ENCODE results near the gene TRIM33.

Gene TRIM33

GRCh38 chr1:114473796-114474195 lies 37.2 kb downstream of the TRIM33 start:
- H3K27me3 Mint-ChIP-seq (ENCODE audit: low read depth): no peaks in the 10 kb centered on the region
- H3K4me1 Mint-ChIP-seq: no peaks in the 10 kb centered on the region
- H3K4me3 Mint-ChIP-seq: no peak overlapping the region
- H3K9me3 Mint-ChIP-seq: peaks cover 21% of the 10 kb centered on the region
- H3K36me3 Mint-ChIP-seq (ENCODE audit: low read depth): peaks cover 35% of the 10 kb centered on the region
- no peak for TF ChIP-seq CTCF (IDR thresholded peaks at IDR 0.05; ENCODE audit: unreplicated experiment in 3 of 3)
- no peak overlapping the region for H3K27ac Mint-ChIP-seq

DNA sequence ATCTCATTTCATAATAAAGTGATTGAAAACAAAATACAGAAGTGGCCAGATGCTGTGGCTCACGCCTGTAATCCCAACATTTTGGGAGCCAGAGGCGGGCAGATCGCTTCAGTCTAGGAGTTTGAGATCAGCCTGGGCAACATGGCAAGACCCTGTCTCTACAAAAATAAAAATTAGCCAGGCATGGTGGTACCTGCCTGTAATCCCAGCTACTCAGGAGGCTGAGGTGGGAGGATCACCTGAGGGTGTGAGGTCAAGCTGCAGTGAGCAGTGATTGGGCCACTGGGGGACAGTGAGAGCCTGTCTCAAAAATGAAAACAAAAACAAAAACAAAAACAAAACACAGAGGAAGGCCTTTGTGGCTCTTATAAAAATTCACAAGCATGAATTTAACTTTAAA lies 38.6 kb downstream of the TRIM33 start:
- H3K27ac Mint-ChIP-seq: no peak overlapping the region
- TF ChIP-seq CTCF (IDR thresholded peaks at IDR 0.05; ENCODE audit: unreplicated experiment in 3 of 3): no peak
- H3K27me3 Mint-ChIP-seq (ENCODE audit: low read depth): no peaks in the 10 kb centered on the region
- H3K4me1 Mint-ChIP-seq: peaks cover 11% of the 10 kb centered on the region
- H3K36me3 Mint-ChIP-seq (ENCODE audit: low read depth): peaks cover 25% of the 10 kb centered on the region
- peaks cover 14% of the 10 kb centered on the region for H3K9me3 Mint-ChIP-seq
- no peak overlapping the region for H3K4me3 Mint-ChIP-seq

- peaks cover 7% of the 10 kb centered on the region for H3K9me3 Mint-ChIP-seq
- H3K4me3 Mint-ChIP-seq: no peak overlapping the region
- no peak overlapping the region for H3K27ac Mint-ChIP-seq
- H3K4me1 Mint-ChIP-seq: peaks cover 11% of the 10 kb centered on the region
- peaks cover 22% of the 10 kb centered on the region for H3K36me3 Mint-ChIP-seq (ENCODE audit: low read depth)
- no peaks in the 10 kb centered on the region for H3K27me3 Mint-ChIP-seq (ENCODE audit: low read depth)
- TF ChIP-seq CTCF (IDR thresholded peaks at IDR 0.05; ENCODE audit: unreplicated experiment in 3 of 3): no peak
These were observed 40.3 kb downstream of the TRIM33 start for GRCh38 chr1:114470681-114471080.

- H3K4me3 Mint-ChIP-seq: no peak overlapping the region
- H3K4me1 Mint-ChIP-seq: peaks cover 11% of the 10 kb centered on the region
- H3K36me3 Mint-ChIP-seq (ENCODE audit: low read depth): peaks cover 25% of the 10 kb centered on the region
- no peak for TF ChIP-seq CTCF (IDR thresholded peaks at IDR 0.05; ENCODE audit: unreplicated experiment in 3 of 3)
- peaks cover 4% of the 10 kb centered on the region for H3K9me3 Mint-ChIP-seq
- H3K27ac Mint-ChIP-seq: no peak overlapping the region
- H3K27me3 Mint-ChIP-seq (ENCODE audit: low read depth): no peaks in the 10 kb centered on the region
These were observed 42.1 kb downstream of the TRIM33 start for GRCh38 chr1:114468710-114469468.

GRCh38 chr1:114468047-114468446 lies 43.0 kb downstream of the TRIM33 start:
- no peak for TF ChIP-seq CTCF (IDR thresholded peaks at IDR 0.05; ENCODE audit: unreplicated experiment in 3 of 3)
- Mint-ChIP-seq H3K9me3 (peaks cover 4% of the 10 kb centered on the region), H3K4me1 (peaks cover 11% of the 10 kb centered on the region), H3K36me3 (ENCODE audit: low read depth) (peaks cover 19% of the 10 kb centered on the region), H3K4me3 (no peak overlapping the region), H3K27me3 (ENCODE audit: low read depth) (no peaks in the 10 kb centered on the region), H3K27ac (no peak overlapping the region)

DNA sequence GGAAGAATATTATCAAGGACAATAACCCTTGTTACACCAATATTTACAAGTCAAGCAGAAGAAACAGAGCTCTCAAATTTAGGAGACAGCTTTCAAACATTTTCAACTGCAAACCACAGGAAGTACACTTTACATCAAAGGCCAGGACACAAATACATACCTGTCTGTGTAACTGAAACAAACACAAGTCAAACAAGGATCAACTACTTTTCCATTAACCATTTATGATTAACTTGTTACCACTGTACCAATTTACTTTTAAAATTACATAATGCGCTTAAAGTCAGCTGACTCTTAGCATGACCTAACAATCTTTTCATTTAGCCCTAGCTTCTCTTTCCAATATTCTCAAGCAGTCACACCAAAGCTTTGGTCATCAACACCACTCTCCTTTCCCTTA lies 43.5 kb downstream of the TRIM33 start:
- Mint-ChIP-seq H3K36me3 (ENCODE audit: low read depth) (peaks cover 16% of the 10 kb centered on the region), H3K27ac (no peak overlapping the region), H3K27me3 (ENCODE audit: low read depth) (no peaks in the 10 kb centered on the region), H3K4me1 (peaks cover 11% of the 10 kb centered on the region), H3K4me3 (no peak overlapping the region), H3K9me3 (peaks cover under 1% of the 10 kb centered on the region)
- TF ChIP-seq CTCF (IDR thresholded peaks at IDR 0.05; ENCODE audit: unreplicated experiment in 3 of 3): no peak
